ENCODE data around the gene C3orf18.

DNA sequence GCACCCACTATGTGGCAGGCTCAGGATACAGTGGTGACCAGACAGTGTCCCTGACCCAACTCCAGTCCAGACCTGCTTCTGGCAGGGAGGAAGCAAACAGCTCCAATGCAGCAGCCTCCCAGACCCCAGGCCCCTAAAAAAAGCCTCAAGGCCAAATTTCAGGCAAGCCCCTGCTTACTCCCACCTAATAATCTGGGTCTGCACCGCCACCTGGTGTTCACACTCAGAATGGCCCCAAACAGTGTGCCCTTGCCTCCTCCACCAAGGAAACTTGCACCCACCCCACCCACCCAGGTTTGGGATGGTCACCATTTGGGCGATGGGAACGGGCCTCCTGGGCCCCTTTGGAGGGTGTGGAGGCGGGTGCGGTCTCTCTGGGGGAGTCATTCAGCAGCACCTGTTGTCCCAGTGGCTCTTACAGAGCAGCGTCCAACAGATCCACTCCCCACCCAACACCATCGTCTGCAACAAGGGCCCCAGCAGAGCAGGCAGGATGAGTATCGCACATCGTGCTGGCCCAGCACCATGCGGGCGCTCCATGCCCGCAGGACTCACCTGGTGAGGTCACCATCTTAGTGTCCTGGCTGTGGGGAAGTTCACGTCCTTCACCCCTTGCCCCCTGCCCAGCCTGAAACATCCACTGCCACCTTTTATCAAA lies 17.3 kb downstream of the C3orf18 start:
- TF ChIP-seq, protein P1, sequence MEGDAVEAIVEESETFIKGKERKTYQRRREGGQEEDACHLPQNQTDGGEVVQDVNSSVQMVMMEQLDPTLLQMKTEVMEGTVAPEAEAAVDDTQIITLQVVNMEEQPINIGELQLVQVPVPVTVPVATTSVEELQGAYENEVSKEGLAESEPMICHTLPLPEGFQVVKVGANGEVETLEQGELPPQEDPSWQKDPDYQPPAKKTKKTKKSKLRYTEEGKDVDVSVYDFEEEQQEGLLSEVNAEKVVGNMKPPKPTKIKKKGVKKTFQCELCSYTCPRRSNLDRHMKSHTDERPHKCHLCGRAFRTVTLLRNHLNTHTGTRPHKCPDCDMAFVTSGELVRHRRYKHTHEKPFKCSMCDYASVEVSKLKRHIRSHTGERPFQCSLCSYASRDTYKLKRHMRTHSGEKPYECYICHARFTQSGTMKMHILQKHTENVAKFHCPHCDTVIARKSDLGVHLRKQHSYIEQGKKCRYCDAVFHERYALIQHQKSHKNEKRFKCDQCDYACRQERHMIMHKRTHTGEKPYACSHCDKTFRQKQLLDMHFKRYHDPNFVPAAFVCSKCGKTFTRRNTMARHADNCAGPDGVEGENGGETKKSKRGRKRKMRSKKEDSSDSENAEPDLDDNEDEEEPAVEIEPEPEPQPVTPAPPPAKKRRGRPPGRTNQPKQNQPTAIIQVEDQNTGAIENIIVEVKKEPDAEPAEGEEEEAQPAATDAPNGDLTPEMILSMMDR (IDR thresholded peaks at IDR 0.05) = peak; percentile 69 to 85 (median 76)
- no peak for TF ChIP-seq POLR2A (IDR thresholded peaks at IDR 0.05)

All from heart left ventricle (tissue), 13 donors.